MM.1S (cell line): ENCODE data around the gene TTC28.

Source experiments
- DNase-seq: peaks from one replicate; pipeline ENCODE4 v3.0.0-alpha.2; 2015
- H2AFZ ChIP-seq: fragments of 300-600 bp; sonication (generic); 2 replicates; pipeline ENCODE4 v1.6.0; 2016; ENCODE audit warnings: antibody characterized with exemption, low read length
- H3F3A ChIP-seq: fragments of 300-600 bp; sonication (generic); 2 replicates; pipeline ENCODE4 v1.6.1; 2016; ENCODE audit warnings: mild to moderate bottlenecking, antibody characterized with exemption, low read length, moderate library complexity, mixed read lengths; ENCODE audit not compliant: insufficient read depth
- H3K27ac ChIP-seq: fragments of 300-600 bp; sonication (generic); 2 replicates; pipeline ENCODE4 v1.5.1; 2016; ENCODE audit warnings: mild to moderate bottlenecking, low read length
- H3K27me3 ChIP-seq: fragments of 300-600 bp; sonication (generic); replicated peaks from 2 replicates; pipeline ENCODE4 v1.6.0; 2016; ENCODE audit warnings: low read length; ENCODE audit not compliant: insufficient read depth
- H3K36me3 ChIP-seq: fragments of 300-600 bp; sonication (generic); replicated peaks from 2 replicates; pipeline ENCODE4 v1.6.1; 2016; ENCODE audit warnings: mild to moderate bottlenecking, low read length, mixed read lengths; ENCODE audit not compliant: insufficient read depth
- H3K4me1 ChIP-seq: fragments of 300-600 bp; sonication (generic); 2 replicates; pipeline ENCODE4 v1.6.1; 2016; ENCODE audit warnings: low read length, mixed read lengths
- H3K4me2 ChIP-seq: fragments of 300-600 bp; sonication (generic); 2 replicates; pipeline ENCODE4 v1.6.0; 2016; ENCODE audit warnings: low read depth, low read length
- H3K4me3 ChIP-seq: fragments of 300-600 bp; sonication (generic); 2 replicates; pipeline ENCODE4 v1.5.1; 2016; ENCODE audit warnings: low read length, mixed read lengths
- H3K79me2 ChIP-seq: fragments of 300-600 bp; sonication (generic); 2 replicates; pipeline ENCODE4 v1.6.1; 2016; ENCODE audit warnings: mixed run types, low read length, mixed read lengths
- H3K9ac ChIP-seq: fragments of 300-600 bp; sonication (generic); 2 replicates; pipeline ENCODE4 v1.6.1; 2016; ENCODE audit warnings: low read length, mixed read lengths
- H3K9me2 ChIP-seq: fragments of 300-600 bp; sonication (generic); replicated peaks from 2 replicates; pipeline ENCODE4 v1.6.1; 2016; ENCODE audit warnings: mild to moderate bottlenecking, low read length, mixed read lengths; ENCODE audit not compliant: insufficient read depth
- H3K9me3 ChIP-seq: fragments of 300-600 bp; sonication (generic); replicated peaks from 2 replicates; pipeline ENCODE4 v1.6.1; 2016; ENCODE audit warnings: mild to moderate bottlenecking, low read length, mixed read lengths; ENCODE audit not compliant: insufficient read depth
- H4K20me1 ChIP-seq: fragments of 300-600 bp; sonication (generic); 2 replicates; pipeline ENCODE4 v1.6.1; 2016; ENCODE audit warnings: mild to moderate bottlenecking, low read length, moderate library complexity, mixed read lengths; ENCODE audit not compliant: insufficient read depth
- EZH2 ChIP-seq: fragments of 300-600 bp; sonication (generic); optimal IDR thresholded peaks from 2 replicates; pipeline ENCODE3; 2017; ENCODE audit warnings: low read depth, mild to moderate bottlenecking, antibody characterized with exemption, low read length, mixed read lengths
- EZH2phosphoT487 ChIP-seq: fragments of 300-600 bp; sonication (generic); IDR thresholded peaks from 2 replicates; pipeline ENCODE4 v1.6.1; 2018; ENCODE audit warnings: antibody characterized with exemption, low read length
- TF ChIP-seq, protein P1 (sequence below): fragments of 300-600 bp; sonication (generic); IDR thresholded peaks from 2 replicates; pipeline ENCODE4 v1.5.1; 2016; ENCODE audit warnings: antibody characterized with exemption, low read length, mixed read lengths

Gene TTC28

DNA sequence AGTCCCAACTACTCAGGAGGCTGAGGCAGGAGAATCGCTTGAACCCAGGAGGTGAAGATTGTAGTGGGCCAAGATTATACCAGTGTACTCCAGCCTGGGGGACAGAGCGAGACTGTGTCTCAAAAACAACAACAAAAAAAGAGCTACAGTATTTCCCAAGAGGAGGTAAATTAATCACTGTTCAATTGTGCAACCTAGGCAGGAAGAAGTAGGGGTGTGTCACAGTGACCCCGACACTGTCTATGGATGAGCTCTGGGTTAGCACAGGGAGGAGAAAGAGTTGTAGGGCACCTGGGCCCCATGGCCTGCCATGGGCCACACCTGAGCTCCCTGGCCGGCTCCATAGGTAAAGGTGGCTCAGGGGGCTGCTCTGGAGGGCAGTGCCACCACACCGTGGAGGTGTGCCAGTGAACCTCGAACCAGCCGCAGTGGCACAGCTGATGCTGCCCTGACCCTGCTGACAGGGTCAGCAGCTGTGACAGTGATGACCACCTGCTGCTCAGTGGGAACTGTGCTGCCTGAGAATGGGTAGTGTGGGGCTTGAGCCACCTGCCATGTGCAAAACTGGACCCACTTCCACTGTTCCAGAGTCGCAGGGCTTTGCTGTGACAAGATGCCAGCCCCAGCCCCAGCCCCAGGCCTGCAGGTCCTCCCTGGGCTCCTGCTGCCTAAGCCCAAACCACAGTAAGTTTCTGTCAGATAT is 676.6 kb downstream of the TTC28 start:
- H3K9ac ChIP-seq: no peak overlapping the region
- no peak overlapping the region for H3K4me3 ChIP-seq
- H3F3A ChIP-seq: no peaks in the 10 kb centered on the region
- no peak for DNase-seq
- no peaks in the 10 kb centered on the region for H3K9me2 ChIP-seq
- no peaks in the 10 kb centered on the region for H3K27me3 ChIP-seq
- TF ChIP-seq EZH2: no peak
- TF ChIP-seq EZH2phosphoT487: no peak
- TF ChIP-seq, protein P1, sequence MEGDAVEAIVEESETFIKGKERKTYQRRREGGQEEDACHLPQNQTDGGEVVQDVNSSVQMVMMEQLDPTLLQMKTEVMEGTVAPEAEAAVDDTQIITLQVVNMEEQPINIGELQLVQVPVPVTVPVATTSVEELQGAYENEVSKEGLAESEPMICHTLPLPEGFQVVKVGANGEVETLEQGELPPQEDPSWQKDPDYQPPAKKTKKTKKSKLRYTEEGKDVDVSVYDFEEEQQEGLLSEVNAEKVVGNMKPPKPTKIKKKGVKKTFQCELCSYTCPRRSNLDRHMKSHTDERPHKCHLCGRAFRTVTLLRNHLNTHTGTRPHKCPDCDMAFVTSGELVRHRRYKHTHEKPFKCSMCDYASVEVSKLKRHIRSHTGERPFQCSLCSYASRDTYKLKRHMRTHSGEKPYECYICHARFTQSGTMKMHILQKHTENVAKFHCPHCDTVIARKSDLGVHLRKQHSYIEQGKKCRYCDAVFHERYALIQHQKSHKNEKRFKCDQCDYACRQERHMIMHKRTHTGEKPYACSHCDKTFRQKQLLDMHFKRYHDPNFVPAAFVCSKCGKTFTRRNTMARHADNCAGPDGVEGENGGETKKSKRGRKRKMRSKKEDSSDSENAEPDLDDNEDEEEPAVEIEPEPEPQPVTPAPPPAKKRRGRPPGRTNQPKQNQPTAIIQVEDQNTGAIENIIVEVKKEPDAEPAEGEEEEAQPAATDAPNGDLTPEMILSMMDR: no peak
- no peak overlapping the region for H3K4me2 ChIP-seq
- H3K36me3 ChIP-seq: no peaks in the 10 kb centered on the region
- no peaks in the 10 kb centered on the region for H3K9me3 ChIP-seq
- no peaks in the 10 kb centered on the region for H4K20me1 ChIP-seq
- H3K79me2 ChIP-seq: no peaks in the 10 kb centered on the region
- H3K27ac ChIP-seq: no peak overlapping the region
- H3K4me1 ChIP-seq: no peaks in the 10 kb centered on the region
- H2AFZ ChIP-seq: no peak overlapping the region

DNA sequence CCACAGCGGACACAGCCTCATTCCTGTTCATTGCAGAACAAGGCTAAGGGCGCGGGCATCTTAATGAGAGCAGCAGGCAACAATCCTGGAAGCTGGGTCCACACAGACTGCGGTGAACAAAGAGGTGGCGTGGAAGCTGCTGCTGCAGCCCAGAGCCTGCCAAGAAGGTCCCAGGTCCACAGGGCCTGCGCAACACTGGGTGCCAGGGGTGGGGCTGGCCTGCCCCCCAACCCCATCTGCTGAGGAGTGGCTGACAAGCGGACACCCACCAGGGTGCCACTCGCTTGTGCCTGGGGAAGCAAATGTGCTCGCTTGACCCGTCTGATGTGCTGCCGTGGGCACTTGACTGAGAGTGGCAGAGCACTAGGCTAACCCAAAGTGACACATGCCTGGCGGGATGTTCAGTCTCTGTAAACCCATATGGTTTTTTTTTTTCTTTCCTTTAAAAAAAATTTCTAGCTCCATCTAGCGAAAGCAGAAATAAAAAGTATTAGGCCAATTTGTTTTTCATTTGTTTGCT is 677.4 kb downstream of the TTC28 start:
- Histone ChIP-seq H4K20me1 (no peaks in the 10 kb centered on the region), H3K27me3 (no peaks in the 10 kb centered on the region), H3F3A (no peaks in the 10 kb centered on the region), H3K27ac (no peak overlapping the region), H2AFZ (no peak overlapping the region), H3K4me3 (no peak overlapping the region), H3K9me3 (no peaks in the 10 kb centered on the region), H3K79me2 (no peaks in the 10 kb centered on the region), H3K4me1 (no peaks in the 10 kb centered on the region), H3K9ac (no peak overlapping the region), H3K36me3 (no peaks in the 10 kb centered on the region), H3K9me2 (no peaks in the 10 kb centered on the region), H3K4me2 (no peak overlapping the region)
- TF ChIP-seq EZH2phosphoT487: no peak
- TF ChIP-seq, protein P1: no peak
- no peak for TF ChIP-seq EZH2
- DNase-seq: no peak

DNA sequence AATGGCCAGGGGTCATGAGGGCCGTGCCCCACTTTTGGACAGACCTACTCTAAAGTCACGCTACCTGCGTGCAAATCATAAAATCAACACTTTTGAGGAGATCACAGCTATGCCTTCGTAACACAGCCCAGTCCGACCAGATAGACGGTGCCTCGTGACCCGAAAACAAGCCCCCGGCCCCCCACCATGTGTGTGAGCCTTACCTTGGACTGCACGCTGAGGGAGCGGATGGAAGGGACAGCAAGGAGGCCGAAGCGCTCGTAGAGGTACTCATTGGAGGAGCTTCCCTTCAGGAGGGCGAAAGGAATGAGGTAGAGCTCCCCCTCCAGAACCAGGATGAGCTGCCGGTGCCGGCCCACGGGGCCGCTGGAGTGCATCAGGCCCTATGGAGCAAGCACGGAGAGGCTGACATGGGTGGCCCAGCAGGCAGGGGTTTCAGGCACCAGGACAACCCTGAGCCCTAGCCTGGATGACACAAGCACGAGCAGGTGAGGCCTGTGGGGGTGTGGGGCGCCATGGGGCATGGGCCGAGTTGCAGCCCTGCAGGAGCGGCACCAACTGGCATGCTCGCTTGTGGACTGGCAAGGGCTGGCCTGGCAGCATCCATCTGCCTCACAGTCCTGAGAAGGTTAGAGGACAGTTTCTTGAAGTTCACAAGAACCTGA is 678.3 kb downstream of the TTC28 start:
- no peak overlapping the region for H3K4me3 ChIP-seq
- H3K9me2 ChIP-seq: no peaks in the 10 kb centered on the region
- TF ChIP-seq, protein P1: no peak
- no peak for TF ChIP-seq EZH2
- TF ChIP-seq EZH2phosphoT487: no peak
- H3K27ac ChIP-seq: no peak overlapping the region
- H4K20me1 ChIP-seq: no peaks in the 10 kb centered on the region
- H3K9me3 ChIP-seq: no peaks in the 10 kb centered on the region
- no peaks in the 10 kb centered on the region for H3K36me3 ChIP-seq
- no peak overlapping the region for H2AFZ ChIP-seq
- H3K4me2 ChIP-seq: no peak overlapping the region
- H3F3A ChIP-seq: no peaks in the 10 kb centered on the region
- no peaks in the 10 kb centered on the region for H3K79me2 ChIP-seq
- H3K27me3 ChIP-seq: no peaks in the 10 kb centered on the region
- H3K4me1 ChIP-seq: no peaks in the 10 kb centered on the region
- no peak for DNase-seq
- no peak overlapping the region for H3K9ac ChIP-seq
